Measurements from ENCODE around the gene DHRSX.
"Not testable (repeated sequence)": the region's sequence is repeated elsewhere in the genome, so short reads cannot be mapped to it uniquely, and the experiment has no call there.

The DHRSX gene

DNA sequence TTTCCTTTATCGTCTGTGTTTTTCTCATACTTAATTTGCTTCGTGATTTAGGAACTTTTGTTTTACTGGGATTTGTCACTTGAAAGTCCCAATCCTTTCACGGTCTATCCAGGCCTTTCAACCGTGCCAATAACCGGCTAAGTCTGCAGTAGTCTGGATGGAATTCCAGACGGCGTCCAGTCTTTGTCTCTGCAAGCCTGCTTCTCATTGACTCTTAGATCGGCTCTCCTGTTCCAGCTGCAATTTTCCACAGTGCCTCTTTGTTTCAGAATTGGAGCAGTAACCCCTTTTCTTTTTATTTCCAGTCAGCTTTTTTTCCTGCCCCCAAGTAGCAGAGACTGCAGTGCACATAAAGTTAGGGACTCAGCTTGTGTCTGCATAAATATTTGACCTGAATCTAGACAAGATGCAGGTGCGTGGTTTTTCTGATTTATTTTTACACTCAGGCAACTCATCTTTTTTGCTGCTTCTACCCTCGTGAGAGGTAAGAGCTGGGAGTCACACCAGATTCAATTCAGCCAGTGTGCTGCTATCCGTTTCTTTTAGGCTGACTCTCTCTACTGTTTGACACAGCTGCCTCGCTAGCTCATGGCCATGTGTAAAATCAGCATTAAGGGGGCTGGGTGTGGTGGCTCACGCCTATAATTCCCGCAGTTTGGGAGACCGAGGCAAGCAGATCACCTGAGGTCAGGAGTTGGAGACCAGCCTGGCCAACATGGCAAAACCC is 37.4 kb upstream of the DHRSX start:
- Histone ChIP-seq H3K36me3 (no peaks in the 10 kb centered on the region), H3K9me3 (no peaks in the 10 kb centered on the region), H3K27ac (no peak overlapping the region), H3K27me3 (peaks cover 7% of the 10 kb centered on the region), H3K4me3 (ENCODE audit: low read depth in 1 of 2, low read length in 1 of 2) (no peak overlapping the region), H3K4me1 (ENCODE audit: control insufficient read depth in 1 of 2, insufficient read depth in 1 of 2, low read depth in 1 of 2, low read length in 1 of 2) (no peaks in the 10 kb centered on the region)
- TF ChIP-seq CTCF (IDR thresholded peaks at IDR 0.05), result no peak

DNA sequence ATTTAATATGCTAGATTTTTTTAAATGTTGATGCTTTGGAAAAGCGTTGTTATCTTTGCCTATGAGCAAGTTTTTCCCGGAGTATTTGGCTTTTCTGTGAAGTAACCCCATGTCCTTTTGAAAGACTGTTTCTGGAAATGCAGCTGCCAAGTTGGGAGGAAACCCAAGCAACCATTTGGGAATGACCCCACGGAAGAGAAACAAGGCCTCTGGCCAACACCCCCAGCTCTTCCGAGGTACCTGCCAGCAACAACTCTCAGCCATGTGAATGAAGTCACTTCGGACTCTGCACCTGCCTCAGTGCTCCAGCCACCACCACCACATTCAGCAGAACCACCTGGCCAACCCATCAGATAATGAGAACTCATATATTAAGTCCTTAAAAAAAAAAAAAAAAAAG is 36.2 kb upstream of the DHRSX start:
- H3K9me3 ChIP-seq, result no peaks in the 10 kb centered on the region
- H3K36me3 ChIP-seq, result no peaks in the 10 kb centered on the region
- no peak overlapping the region for H3K4me3 ChIP-seq (ENCODE audit: low read depth in 1 of 2, low read length in 1 of 2)
- peaks cover 7% of the 10 kb centered on the region for H3K27me3 ChIP-seq
- H3K27ac ChIP-seq, result no peak overlapping the region
- no peak for TF ChIP-seq CTCF (IDR thresholded peaks at IDR 0.05)
- no peaks in the 10 kb centered on the region for H3K4me1 ChIP-seq (ENCODE audit: control insufficient read depth in 1 of 2, insufficient read depth in 1 of 2, low read depth in 1 of 2, low read length in 1 of 2)

DNA sequence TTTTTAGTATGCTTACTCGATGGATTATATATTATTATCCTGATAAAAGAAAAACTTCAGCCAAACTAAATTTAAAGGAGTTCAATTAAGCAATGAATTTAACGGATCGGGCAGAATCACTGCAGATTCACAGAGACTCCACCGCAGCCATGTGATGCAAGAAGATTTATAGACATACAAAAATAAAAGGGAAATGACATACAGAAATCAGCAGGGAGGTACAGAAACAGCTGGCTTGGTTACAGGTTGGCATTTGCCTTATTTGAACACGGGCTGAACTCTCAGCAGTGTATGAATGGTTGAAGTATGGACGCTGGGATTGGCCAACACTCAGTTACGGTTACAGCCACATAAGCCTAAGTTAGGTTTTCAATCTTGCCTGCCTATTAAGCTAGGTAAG is 35.4 kb upstream of the DHRSX start:
- no peaks in the 10 kb centered on the region for H3K4me1 ChIP-seq (ENCODE audit: control insufficient read depth in 1 of 2, insufficient read depth in 1 of 2, low read depth in 1 of 2, low read length in 1 of 2)
- H3K27ac ChIP-seq, result no peak overlapping the region
- H3K27me3 ChIP-seq, result peaks cover 7% of the 10 kb centered on the region
- TF ChIP-seq CTCF (IDR thresholded peaks at IDR 0.05), result no peak
- no peaks in the 10 kb centered on the region for H3K36me3 ChIP-seq
- no peak overlapping the region for H3K4me3 ChIP-seq (ENCODE audit: low read depth in 1 of 2, low read length in 1 of 2)
- no peaks in the 10 kb centered on the region for H3K9me3 ChIP-seq

DNA sequence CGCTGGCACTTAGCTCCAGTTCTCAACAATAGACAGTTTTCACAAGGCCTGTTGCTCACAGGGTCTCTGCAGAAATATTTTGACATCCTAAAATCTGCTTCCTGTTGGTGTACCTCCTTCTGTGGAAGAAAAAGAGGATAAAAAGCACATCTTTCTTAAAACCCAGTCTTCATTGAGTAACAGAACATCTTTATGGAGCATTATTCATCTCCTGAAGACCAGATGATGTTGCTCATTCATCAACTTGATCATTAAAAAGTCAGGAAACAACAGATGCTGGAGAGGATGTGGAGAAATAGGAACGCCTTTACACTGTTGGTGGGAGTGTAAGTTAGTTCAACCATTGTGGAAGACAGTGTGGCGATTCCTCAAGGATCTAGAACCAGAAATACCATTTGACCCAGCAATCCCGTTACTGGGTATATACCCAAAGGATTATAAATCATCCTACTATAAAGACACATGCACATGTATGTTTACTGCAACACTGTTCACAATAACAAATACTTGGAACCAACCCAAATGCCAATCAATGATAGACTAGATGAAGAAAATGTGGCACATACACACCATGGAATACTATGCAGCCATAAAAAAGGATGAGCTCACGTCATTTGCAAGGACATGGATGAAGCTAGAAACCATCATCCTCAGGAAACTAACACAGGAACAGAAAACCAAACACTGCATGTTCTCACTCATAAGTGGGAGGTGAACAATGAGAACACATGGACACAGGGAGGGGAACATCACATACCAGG is 33.7 kb upstream of the DHRSX start:
- not testable (repeated sequence) for H3K27me3 ChIP-seq; H3K9me3 ChIP-seq; H3K36me3 ChIP-seq; H3K27ac ChIP-seq; H3K4me3 ChIP-seq (ENCODE audit: low read depth in 1 of 2, low read length in 1 of 2); H3K4me1 ChIP-seq (ENCODE audit: control insufficient read depth in 1 of 2, insufficient read depth in 1 of 2, low read depth in 1 of 2, low read length in 1 of 2)

- Histone ChIP-seq H3K4me3 (ENCODE audit: low read depth in 1 of 2, low read length in 1 of 2) (no peak overlapping the region), H3K4me1 (ENCODE audit: control insufficient read depth in 1 of 2, insufficient read depth in 1 of 2, low read depth in 1 of 2, low read length in 1 of 2) (no peaks in the 10 kb centered on the region), H3K9me3 (no peaks in the 10 kb centered on the region), H3K27ac (no peak overlapping the region), H3K36me3 (no peaks in the 10 kb centered on the region), H3K27me3 (peaks cover 7% of the 10 kb centered on the region)
- TF ChIP-seq CTCF (IDR thresholded peaks at IDR 0.05), result no peak
Measured at GRCh38 chrX:2533424-2533823, 32.6 kb upstream of the DHRSX start.

DNA sequence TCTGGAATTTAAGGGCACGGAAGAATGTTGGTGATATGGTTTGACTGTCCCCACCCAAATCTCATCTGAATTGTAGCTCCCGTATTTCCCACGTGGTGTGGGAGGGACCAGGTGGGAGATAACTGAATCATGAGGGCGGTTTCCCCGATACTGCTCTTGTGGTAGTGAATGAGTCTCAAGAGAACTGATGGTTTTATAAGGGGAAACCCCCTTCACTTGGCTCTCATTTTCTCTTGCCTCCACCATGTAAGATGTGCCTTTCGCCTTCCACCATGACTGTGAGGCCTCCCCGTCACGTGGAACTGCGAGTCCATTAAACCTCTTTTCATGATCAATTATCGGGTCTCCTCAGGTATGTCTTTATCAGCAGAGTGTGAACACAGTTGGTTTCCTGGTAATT is 25.6 kb upstream of the DHRSX start:
- Histone ChIP-seq H3K27ac (no peak overlapping the region), H3K36me3 (no peaks in the 10 kb centered on the region), H3K9me3 (no peaks in the 10 kb centered on the region), H3K4me1 (ENCODE audit: control insufficient read depth in 1 of 2, insufficient read depth in 1 of 2, low read depth in 1 of 2, low read length in 1 of 2) (no peaks in the 10 kb centered on the region), H3K27me3 (no peaks in the 10 kb centered on the region), H3K4me3 (ENCODE audit: low read depth in 1 of 2, low read length in 1 of 2) (no peak overlapping the region)
- no peak for TF ChIP-seq CTCF (IDR thresholded peaks at IDR 0.05)
